GM06990 (cell line): ENCODE measurements around the gene PFKP.

ENCODE experiments used
- DNase-seq: peaks from one replicate; pipeline ENCODE4 v3.0.0-alpha.2; 2011; ENCODE audit not compliant: insufficient read length; ENCODE audit errors: extremely low read depth
- H3K27me3 ChIP-seq: replicated peaks from 2 replicates; pipeline ENCODE4 v1.6.0; 2011; ENCODE audit warnings: low read length; ENCODE audit not compliant: control insufficient read depth, insufficient read depth
- H3K36me3 ChIP-seq: 2 replicates; pipeline ENCODE4 v1.5.1; 2011; ENCODE audit warnings: low read length; ENCODE audit not compliant: control insufficient read depth, insufficient read depth
- H3K4me3 ChIP-seq: replicated peaks from 2 replicates; pipeline ENCODE4 v1.5.1; 2011; ENCODE audit warnings: low read depth, mild to moderate bottlenecking, control low read depth, low read length
- TF ChIP-seq, protein P1 (sequence below): IDR thresholded peaks from 2 replicates; pipeline ENCODE4 v1.5.1; 2011; ENCODE audit warnings: low read length, control low read depth, mild to moderate bottlenecking, inconsistent platforms; ENCODE audit not compliant: insufficient read depth, poor library complexity, severe bottlenecking

PFKP gene

GRCh38 chr10:3143791-3144434 lies 76.6 kb downstream of the PFKP start:
- DNase-seq, result no peak
- H3K36me3 ChIP-seq, result peaks cover 44% of the 10 kb centered on the region
- no peak overlapping the region for H3K4me3 ChIP-seq
- TF ChIP-seq, protein P1, sequence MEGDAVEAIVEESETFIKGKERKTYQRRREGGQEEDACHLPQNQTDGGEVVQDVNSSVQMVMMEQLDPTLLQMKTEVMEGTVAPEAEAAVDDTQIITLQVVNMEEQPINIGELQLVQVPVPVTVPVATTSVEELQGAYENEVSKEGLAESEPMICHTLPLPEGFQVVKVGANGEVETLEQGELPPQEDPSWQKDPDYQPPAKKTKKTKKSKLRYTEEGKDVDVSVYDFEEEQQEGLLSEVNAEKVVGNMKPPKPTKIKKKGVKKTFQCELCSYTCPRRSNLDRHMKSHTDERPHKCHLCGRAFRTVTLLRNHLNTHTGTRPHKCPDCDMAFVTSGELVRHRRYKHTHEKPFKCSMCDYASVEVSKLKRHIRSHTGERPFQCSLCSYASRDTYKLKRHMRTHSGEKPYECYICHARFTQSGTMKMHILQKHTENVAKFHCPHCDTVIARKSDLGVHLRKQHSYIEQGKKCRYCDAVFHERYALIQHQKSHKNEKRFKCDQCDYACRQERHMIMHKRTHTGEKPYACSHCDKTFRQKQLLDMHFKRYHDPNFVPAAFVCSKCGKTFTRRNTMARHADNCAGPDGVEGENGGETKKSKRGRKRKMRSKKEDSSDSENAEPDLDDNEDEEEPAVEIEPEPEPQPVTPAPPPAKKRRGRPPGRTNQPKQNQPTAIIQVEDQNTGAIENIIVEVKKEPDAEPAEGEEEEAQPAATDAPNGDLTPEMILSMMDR, result no peak
- H3K27me3 ChIP-seq, result no peaks in the 10 kb centered on the region

DNA sequence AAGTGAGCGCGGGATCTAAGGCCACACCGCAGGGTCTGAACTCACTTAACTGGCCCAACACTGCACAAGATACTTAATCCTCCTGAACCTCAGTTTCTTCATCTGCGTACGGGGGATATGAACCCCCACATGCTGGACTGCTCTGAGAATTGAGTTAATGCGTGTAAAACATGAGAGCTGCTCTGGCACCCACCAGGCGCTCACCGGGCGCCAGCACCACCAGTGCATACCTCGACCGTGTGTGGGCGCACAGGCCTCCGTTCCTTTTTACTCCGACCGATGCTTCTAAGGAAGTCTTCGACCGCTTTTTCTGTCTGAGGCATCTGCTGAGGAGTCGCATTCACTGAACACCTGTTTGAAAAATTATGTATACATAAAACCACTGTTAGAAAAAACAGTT lies 78.0 kb downstream of the PFKP start:
- DNase-seq, result no peak
- no peak overlapping the region for H3K4me3 ChIP-seq
- TF ChIP-seq, protein P1, result no peak
- H3K36me3 ChIP-seq, result peaks cover 43% of the 10 kb centered on the region
- H3K27me3 ChIP-seq, result no peaks in the 10 kb centered on the region

DNA sequence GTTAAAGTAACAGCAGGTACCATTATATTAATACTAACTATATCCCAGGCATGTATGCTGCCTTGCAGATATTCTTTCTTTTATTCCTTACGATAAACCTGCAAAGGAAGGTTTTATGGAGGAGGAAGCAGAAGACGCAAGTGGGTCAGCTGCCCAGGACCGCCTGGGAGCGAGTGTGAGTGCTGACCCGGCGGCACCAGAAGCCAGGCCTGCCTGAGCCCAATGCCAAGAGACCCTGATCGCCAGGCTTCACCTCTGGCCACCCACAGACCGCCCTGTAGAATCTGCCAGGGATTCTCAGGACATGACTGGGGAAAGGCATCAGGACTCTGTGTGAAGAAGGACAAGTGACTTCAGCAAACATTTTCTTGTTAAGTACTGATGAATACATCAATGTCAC lies 78.9 kb downstream of the PFKP start:
- Histone ChIP-seq H3K36me3 (peaks cover 41% of the 10 kb centered on the region), H3K27me3 (no peaks in the 10 kb centered on the region), H3K4me3 (no peak overlapping the region)
- TF ChIP-seq, protein P1, result no peak
- no peak for DNase-seq

DNA sequence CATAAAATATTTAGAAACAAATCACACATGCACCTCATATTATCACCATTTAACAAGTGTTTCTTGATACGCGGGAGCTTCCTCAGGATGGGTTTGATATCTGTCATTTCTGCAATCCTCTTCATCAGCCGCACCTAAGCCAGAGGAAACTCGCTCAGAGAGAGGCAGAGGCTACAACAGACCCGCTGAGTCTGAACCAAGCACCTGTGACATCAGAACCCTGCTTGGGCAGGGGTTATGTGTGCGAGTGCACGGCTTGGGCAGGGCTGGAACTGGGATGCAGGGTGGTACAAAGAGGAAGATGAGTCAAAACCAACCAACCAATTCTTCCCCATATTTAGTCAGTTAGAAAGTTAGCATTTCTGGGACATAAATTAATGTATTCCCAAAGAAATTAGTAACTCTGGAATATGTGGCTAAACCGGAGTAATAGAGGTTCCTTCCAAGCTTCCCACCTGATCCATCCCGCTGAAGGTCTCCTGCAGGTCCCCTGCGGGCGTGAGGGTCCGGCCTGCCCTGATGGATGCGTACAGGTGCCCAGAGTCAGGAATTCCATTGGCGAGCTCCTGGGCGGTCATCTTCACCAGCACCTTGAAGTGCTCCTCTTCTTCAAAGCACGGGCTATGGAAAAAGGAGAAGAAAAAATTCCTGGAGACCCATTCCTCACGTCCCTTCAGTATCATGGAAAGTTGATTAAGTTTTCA lies 79.9 kb downstream of the PFKP start:
- TF ChIP-seq, protein P1, result no peak
- no peaks in the 10 kb centered on the region for H3K27me3 ChIP-seq
- H3K36me3 ChIP-seq, result peaks cover 39% of the 10 kb centered on the region
- DNase-seq, result no peak
- H3K4me3 ChIP-seq, result no peak overlapping the region

DNA sequence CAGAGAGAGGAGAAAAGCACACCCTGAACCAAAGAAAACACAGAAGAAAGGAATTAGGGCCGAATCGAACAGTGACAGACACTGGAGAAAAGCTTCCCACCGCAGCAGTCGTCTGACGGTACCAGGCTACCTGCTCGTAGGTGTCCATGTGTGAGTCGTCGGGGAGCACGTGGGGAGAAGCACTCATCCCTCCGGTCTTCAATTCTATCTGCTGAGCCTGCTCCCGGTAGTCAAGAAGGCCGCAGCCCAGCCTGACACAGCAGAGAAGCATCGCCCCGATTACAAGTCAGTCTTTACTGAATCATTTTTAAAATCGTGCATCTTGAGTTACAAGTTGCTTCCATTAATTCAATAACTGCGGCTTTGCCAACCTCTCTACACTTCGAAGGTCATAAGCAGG lies 80.7 kb downstream of the PFKP start:
- no peak for DNase-seq
- H3K4me3 ChIP-seq, result no peak overlapping the region
- H3K27me3 ChIP-seq, result no peaks in the 10 kb centered on the region
- H3K36me3 ChIP-seq, result peaks cover 33% of the 10 kb centered on the region
- TF ChIP-seq, protein P1, result no peak
